Right atrium auricular region (tissue), 2 donors: ENCODE measurements around the gene GPHN. TPM values are rescaled to one million over a fixed set of nuclear protein-coding genes. Genes with fewer than 3 reads are reported as not detected.

ENCODE experiments used
- DNase-seq: peaks from one replicate; pipeline ENCODE4 v3.0.0-alpha.2; 2019; ENCODE audit warnings: low spot score
- H3K27ac ChIP-seq, 2 donors: fragments of 200-600 bp; sonication (generic); 1 replicate in 1 of 2; 2 replicates in 1 of 2; pipeline ENCODE4 v1.5.1; 2016 to 2019
- H3K27me3 ChIP-seq, 2 donors: fragments of 200-600 bp; sonication (generic); one replicate each; pipeline versions ENCODE4 v1.5.1 to v1.6.0; 2017 to 2019
- H3K36me3 ChIP-seq: fragments of 200-600 bp; sonication (generic); one replicate; pipeline ENCODE4 v1.5.1; 2016
- H3K4me1 ChIP-seq, 2 donors: fragments of 200-600 bp; sonication (generic); one replicate each; pipeline versions ENCODE4 v1.5.1 to v1.6.0; 2017 to 2019
- H3K4me3 ChIP-seq, 2 donors: fragments of 200-600 bp; sonication (generic); 1 replicate in 1 of 2; 2 replicates in 1 of 2; pipeline ENCODE4 v1.5.1; 2017 to 2019; ENCODE audit warnings: mild to moderate bottlenecking in 1 of 2, moderate library complexity in 1 of 2
- H3K9me3 ChIP-seq, 2 donors: fragments of 200-600 bp; sonication (generic); one replicate each; pipeline ENCODE4 v1.5.1; 2019
- total RNA-seq, 2 donors: library from RNA; depleted of rRNA; stranded (reverse); fragments of >200 nt; gene quantifications; one replicate each; pipeline ENCODE4 v1.1.0, GENCODE V29; 2016
- TF ChIP-seq, protein P1 (sequence below), 2 donors: fragments of 200-600 bp; sonication (generic); IDR thresholded peaks; one replicate each; pipeline ENCODE4 v1.5.1; 2019; ENCODE audit warnings: antibody characterized with exemption in 2 of 2

GPHN gene
- total RNA-seq, 2 donors from 2014 or later: 14.9 TPM

DNA sequence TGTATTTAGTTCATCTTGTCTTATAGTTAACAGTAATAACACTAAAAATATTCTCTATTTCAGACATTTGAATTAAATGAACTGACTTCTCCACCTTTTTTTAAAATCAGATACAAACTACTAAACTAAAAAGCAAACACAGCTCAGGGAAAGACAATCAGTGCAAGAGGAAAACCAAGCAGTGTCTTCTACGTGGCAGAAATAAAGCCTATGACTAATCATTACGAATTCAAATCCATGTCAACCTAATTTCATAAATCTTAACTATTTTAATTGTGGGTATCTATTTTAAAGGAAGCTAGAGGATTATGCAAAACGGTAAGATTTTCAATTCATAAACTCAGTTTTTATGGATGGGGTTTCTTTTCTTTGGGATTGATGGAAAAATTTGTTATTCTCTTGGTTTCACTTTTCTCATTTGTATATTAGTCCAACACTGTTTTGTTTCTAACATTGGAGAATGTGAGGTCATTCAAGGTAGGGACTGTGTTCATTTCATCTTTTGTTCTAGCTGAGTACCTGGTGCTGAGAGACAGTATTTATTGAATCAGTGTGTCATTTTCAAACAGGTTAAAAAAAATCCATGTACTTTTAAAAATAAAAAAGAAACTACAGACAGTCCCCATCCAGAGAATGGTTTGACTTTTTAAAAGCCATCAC, 720.5 kb downstream of the GPHN start:
- DNase-seq: no peak
- Histone ChIP-seq H3K4me3 (no peak overlapping the region), H3K4me1 (no peaks in the 10 kb centered on the region), H3K27ac (no peak overlapping the region), H3K27me3 (no peaks in the 10 kb centered on the region), H3K9me3 (no peaks in the 10 kb centered on the region), H3K36me3 (no peaks in the 10 kb centered on the region)
- TF ChIP-seq, protein P1, sequence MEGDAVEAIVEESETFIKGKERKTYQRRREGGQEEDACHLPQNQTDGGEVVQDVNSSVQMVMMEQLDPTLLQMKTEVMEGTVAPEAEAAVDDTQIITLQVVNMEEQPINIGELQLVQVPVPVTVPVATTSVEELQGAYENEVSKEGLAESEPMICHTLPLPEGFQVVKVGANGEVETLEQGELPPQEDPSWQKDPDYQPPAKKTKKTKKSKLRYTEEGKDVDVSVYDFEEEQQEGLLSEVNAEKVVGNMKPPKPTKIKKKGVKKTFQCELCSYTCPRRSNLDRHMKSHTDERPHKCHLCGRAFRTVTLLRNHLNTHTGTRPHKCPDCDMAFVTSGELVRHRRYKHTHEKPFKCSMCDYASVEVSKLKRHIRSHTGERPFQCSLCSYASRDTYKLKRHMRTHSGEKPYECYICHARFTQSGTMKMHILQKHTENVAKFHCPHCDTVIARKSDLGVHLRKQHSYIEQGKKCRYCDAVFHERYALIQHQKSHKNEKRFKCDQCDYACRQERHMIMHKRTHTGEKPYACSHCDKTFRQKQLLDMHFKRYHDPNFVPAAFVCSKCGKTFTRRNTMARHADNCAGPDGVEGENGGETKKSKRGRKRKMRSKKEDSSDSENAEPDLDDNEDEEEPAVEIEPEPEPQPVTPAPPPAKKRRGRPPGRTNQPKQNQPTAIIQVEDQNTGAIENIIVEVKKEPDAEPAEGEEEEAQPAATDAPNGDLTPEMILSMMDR (IDR thresholded peaks at IDR 0.05): no peak

Other genes starting within 250 kb of the GPHN start
- not detected for gene CCDC196, start 21.8 kb upstream of the GPHN start, total RNA-seq